ENCODE measurements around the gene TPRA1. TPM values are rescaled to one million over a fixed set of nuclear protein-coding genes. Genes with fewer than 3 reads are reported as not detected.
A peak's percentile ranks its signal among the peaks of the same experiment; 100 is the strongest.

The TPRA1 gene
- total RNA-seq, 4 donors from 2014 or later, result 36.2 to 47.5 (median 43.2) TPM

DNA sequence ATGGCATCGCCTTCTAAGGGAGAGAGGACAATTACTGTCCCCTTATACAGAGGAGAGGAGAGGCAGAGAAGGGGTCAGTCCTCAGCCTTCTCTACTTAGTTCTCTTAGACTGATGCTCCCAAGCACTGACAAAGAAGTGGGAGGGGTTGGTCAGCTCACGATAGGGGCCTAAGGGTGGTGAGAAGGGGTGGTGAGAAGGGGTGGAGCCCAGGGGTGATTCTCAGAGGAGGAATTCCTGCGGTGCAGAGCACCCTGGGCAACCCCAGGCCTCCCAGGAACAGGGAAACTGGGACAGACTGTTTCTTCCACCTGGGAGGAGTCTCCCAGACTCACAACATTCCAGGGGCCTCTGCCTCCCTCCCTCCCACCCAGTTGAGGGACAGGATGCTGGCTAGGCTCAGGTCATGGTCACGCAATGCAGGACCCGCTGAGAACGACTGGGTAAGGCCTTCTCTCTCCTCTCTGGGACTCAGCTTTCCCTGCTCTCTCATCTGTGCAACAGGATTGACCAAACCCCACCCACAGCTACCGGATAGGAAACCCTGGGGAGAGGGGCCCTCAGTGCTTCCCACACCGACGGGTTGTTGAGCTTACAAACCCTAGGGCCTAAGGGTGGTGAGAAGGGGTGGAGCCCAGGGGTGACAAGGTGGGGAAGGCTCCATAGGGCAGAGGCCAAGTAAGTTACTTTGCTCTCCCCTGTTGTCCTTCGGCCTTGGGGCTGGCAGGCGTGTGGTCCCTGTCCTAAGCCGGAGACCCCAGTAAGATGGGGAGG, 1.5 kb downstream of the TPRA1 start:
- peak; percentile 47 to 52 for DNase-seq
- H3K4me1 ChIP-seq, result peaks cover 14 to 28% of the 10 kb centered on the region in 2 donors
- H3K36me3 ChIP-seq, result no peaks in the 10 kb centered on the region
- WGBS, 2 donors, result 13 to 22% methylated on average over 7 of the region's 12 CpGs
- TF ChIP-seq, protein P1, sequence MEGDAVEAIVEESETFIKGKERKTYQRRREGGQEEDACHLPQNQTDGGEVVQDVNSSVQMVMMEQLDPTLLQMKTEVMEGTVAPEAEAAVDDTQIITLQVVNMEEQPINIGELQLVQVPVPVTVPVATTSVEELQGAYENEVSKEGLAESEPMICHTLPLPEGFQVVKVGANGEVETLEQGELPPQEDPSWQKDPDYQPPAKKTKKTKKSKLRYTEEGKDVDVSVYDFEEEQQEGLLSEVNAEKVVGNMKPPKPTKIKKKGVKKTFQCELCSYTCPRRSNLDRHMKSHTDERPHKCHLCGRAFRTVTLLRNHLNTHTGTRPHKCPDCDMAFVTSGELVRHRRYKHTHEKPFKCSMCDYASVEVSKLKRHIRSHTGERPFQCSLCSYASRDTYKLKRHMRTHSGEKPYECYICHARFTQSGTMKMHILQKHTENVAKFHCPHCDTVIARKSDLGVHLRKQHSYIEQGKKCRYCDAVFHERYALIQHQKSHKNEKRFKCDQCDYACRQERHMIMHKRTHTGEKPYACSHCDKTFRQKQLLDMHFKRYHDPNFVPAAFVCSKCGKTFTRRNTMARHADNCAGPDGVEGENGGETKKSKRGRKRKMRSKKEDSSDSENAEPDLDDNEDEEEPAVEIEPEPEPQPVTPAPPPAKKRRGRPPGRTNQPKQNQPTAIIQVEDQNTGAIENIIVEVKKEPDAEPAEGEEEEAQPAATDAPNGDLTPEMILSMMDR (IDR thresholded peaks at IDR 0.05), result no peak
- TF ChIP-seq POLR2A (IDR thresholded peaks at IDR 0.05), result no peak
- intact Hi-C loops (cut with DNase I), result no loop called here
- H3K27ac ChIP-seq, result peak overlapping the region in 2 of 3 donors; percentile 85 to 96
- peak overlapping the region; percentile 88 to 93 (median 92) for H3K4me3 ChIP-seq (replicated peaks in 1 of 3)
- H3K27me3 ChIP-seq, result no peaks in the 10 kb centered on the region
- H3K9me3 ChIP-seq, result no peaks in the 10 kb centered on the region

DNA sequence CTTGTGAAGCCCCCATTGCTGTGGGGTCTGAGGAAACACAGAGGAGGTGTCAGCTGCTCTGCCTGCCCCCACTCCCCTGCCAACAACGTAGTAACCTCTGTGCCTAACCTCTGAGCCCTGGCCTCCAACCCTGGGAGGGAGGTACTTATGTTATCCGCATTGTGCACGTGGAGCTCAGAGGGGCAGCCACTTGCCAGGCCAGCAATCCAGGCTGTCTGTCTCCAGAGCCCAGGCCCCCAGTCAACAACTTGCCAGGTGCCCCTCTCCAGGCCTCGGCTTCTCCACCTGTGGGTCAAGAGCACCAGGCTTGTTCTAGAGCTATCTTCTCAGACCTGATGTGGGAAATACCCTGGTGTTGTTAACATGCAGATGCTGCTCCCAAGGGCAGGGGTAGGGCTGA, 2.7 kb downstream of the TPRA1 start:
- 80 to 100% methylated on average over 1 of the region's 4 CpGs for WGBS, 2 donors
- Histone ChIP-seq H3K4me1 (peaks cover 14 to 28% of the 10 kb centered on the region in 2 donors), H3K27me3 (no peaks in the 10 kb centered on the region), H3K9me3 (no peaks in the 10 kb centered on the region), H3K4me3 (replicated peaks in 1 of 3) (no peak overlapping the region), H3K27ac (no peak overlapping the region), H3K36me3 (no peaks in the 10 kb centered on the region)
- intact Hi-C loops (cut with DNase I), result no loop called here
- DNase-seq, result no peak
- TF ChIP-seq, protein P1 (IDR thresholded peaks at IDR 0.05), result no peak
- no peak for TF ChIP-seq POLR2A (IDR thresholded peaks at IDR 0.05)

DNA sequence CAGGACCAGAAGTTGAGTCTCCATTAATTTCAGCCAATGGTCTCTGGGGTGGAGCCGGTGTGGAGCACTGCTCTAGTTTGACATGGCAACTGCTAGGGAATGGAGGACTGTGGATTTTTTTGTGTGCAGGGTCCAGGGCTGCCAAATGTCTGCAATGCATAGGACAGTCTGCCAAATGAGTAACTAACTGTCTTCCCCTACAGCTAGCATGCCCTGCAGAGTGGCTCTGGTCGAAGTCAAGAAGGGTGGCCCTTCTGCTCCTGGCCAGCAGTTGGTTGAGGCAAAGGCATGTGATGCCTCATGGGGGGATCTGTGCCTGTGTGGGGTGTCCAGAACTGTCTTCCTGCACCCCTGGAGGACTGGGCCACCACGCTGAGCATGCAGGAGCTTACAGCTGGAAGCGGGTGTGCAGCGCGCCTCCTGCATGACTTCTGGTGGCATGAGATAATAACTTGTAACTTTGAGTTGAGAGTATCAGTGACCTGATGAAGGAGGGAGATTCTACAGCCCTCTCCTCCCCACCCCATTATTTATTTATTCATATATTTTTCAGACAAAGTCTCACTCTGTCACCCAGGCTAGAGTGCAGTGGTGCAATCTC, 4.6 kb downstream of the TPRA1 start:
- H3K36me3 ChIP-seq, result no peaks in the 10 kb centered on the region
- H3K27ac ChIP-seq, result no peak overlapping the region
- peaks cover 8 to 19% of the 10 kb centered on the region in 2 donors for H3K4me1 ChIP-seq
- no peak for DNase-seq
- WGBS, 2 donors, result 83 to 90% methylated on average over 6 of the region's 6 CpGs
- H3K27me3 ChIP-seq, result no peaks in the 10 kb centered on the region
- H3K9me3 ChIP-seq, result no peaks in the 10 kb centered on the region
- no peak overlapping the region for H3K4me3 ChIP-seq (replicated peaks in 1 of 3)
- intact Hi-C loops (cut with DNase I), result no loop called here
- TF ChIP-seq, protein P1 (IDR thresholded peaks at IDR 0.05), result no peak
- no peak for TF ChIP-seq POLR2A (IDR thresholded peaks at IDR 0.05)

DNA sequence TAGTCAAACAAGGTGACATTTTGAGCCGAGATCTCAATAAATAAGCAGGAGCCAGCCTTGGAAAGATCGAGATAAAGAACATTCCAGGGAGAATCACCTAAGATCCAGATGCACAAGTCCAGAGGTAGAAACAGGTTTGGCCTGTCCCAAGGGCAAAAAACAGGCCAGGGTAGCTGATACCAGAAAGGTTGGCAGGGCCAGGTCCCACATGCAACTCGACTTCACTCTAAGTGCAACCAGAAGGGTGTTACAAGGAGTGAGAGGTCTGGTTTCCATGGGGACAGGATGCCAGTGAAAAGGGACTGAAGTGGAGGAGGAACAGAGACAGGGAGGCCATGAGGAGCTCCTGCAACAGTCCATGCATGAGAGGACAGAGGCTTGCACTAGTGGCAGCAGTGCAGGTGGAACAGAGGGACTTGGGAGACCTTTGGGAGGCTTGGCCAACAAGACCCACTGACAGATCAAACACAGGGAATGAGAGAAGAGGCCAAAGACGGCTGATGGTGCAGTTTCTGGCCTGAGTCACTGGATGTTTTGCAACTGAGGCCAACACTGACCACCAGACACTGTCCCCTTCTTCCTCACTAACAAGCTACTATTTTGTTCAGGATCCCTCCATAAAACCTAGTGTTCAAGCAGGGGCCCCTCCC, 5.2 kb downstream of the TPRA1 start:
- H3K27me3 ChIP-seq, result no peaks in the 10 kb centered on the region
- intact Hi-C loops (cut with DNase I), result no loop called here
- no peak overlapping the region for H3K4me3 ChIP-seq (replicated peaks in 1 of 3)
- peak; percentile 41 to 44 for DNase-seq
- H3K27ac ChIP-seq, result no peak overlapping the region
- WGBS, 2 donors, result 40 to 49% methylated on average over 4 of the region's 4 CpGs
- no peaks in the 10 kb centered on the region for H3K36me3 ChIP-seq
- peaks cover 8 to 19% of the 10 kb centered on the region in 2 donors for H3K4me1 ChIP-seq
- no peaks in the 10 kb centered on the region for H3K9me3 ChIP-seq
- no peak for TF ChIP-seq POLR2A (IDR thresholded peaks at IDR 0.05)
- TF ChIP-seq, protein P1 (IDR thresholded peaks at IDR 0.05), result no peak

DNA sequence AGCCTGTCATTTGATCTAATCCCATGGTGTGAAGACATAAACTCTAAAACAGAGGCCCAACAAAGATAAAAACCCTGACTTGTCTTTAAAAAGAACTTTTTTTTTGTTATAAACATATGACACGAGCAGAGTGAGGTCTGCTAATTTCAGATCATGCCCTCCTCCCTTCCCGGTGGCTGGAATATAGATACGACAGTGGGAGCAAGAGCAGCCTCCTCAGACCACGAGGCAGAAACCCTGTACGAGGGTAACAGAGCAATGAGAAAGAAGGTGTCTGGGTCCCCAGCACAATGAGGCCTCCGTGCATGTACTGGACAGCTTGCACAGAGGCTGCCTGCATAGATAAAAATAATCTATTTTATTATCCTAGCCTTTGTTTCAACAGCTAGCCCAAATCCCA, 5.8 kb downstream of the TPRA1 start:
- no peak for TF ChIP-seq POLR2A (IDR thresholded peaks at IDR 0.05)
- TF ChIP-seq, protein P1 (IDR thresholded peaks at IDR 0.05), result no peak
- 95 to 96% methylated on average over 6 of the region's 6 CpGs for WGBS, 2 donors
- Histone ChIP-seq H3K36me3 (no peaks in the 10 kb centered on the region), H3K27me3 (no peaks in the 10 kb centered on the region), H3K9me3 (no peaks in the 10 kb centered on the region), H3K27ac (no peak overlapping the region), H3K4me1 (peaks cover 8 to 19% of the 10 kb centered on the region in 2 donors), H3K4me3 (replicated peaks in 1 of 3) (no peak overlapping the region)
- intact Hi-C loops (cut with DNase I), result no loop called here
- no peak for DNase-seq

Data from thyroid gland (tissue), 4 donors.